H1 (cell line): ENCODE data around the gene TMEM272. TPM values are rescaled to one million over a fixed set of nuclear protein-coding genes. Genes with fewer than 3 reads are reported as not detected.

ENCODE experiments used
- CTCF ChIA-PET: fragments of 300-600 bp; sonication (Branson Sonifier 250); formaldehyde crosslinking; loops from one replicate; lab custom pipeline; 2021; ENCODE audit not compliant: partially characterized antibody; lab: Charles Lee
- POLR2A ChIA-PET: fragments of 300-600 bp; sonication (Branson Sonifier 250); formaldehyde crosslinking; loops from one replicate; lab custom pipeline; 2021; ENCODE audit warnings: inconsistent platforms; ENCODE audit not compliant: partially characterized antibody; lab: Charles Lee
- DNase-seq, 2 experiments: peaks; one replicate each; pipeline versions ENCODE4 v3.0.0 to v3.0.0-alpha.2; 2010 to 2022; ENCODE audit warnings: low spot score in 2 of 2, low read depth in 1 of 2, mixed read lengths in 1 of 2
- FAIRE-seq: peaks from 2 replicates; lab custom pipeline; 2011; peaks lifted over from hg19 to GRCh38; lab: Jason Lieb, UNC
- H2AFZ ChIP-seq: 2 replicates; pipeline ENCODE4 v1.8.1; 2012; ENCODE audit warnings: low read length, inconsistent platforms
- H2AK5ac ChIP-seq: 2 replicates; pipeline ENCODE4 v1.6.1; 2013; ENCODE audit warnings: low read depth, low read length
- H2BK120ac ChIP-seq: replicated peaks from 2 replicates; pipeline ENCODE3; 2013; ENCODE audit warnings: low read depth, low read length, inconsistent platforms
- H2BK12ac ChIP-seq: 2 replicates; pipeline ENCODE4 v1.6.1; 2013; ENCODE audit warnings: low read depth, low read length
- H2BK15ac ChIP-seq: 2 replicates; pipeline ENCODE4 v1.6.1; 2013; ENCODE audit warnings: low read length
- H2BK20ac ChIP-seq: 2 replicates; pipeline ENCODE4 v1.6.1; 2013; ENCODE audit warnings: low read length
- H2BK5ac ChIP-seq: 2 replicates; pipeline ENCODE4 v1.6.1; 2013; ENCODE audit warnings: low read depth, low read length
- H3K14ac ChIP-seq: 2 replicates; pipeline ENCODE4 v1.6.1; 2013; ENCODE audit warnings: inconsistent platforms; ENCODE audit not compliant: insufficient read length
- H3K18ac ChIP-seq: 2 replicates; pipeline ENCODE4 v1.6.1; 2013; ENCODE audit warnings: low read length; ENCODE audit errors: extremely low read depth
- H3K23ac ChIP-seq: 2 replicates; pipeline ENCODE4 v1.6.1; 2013; ENCODE audit warnings: inconsistent platforms; ENCODE audit not compliant: insufficient read length
- H3K23me2 ChIP-seq: 2 replicates; pipeline ENCODE4 v1.6.1; 2013; ENCODE audit warnings: low read depth, low read length
- H3K27ac ChIP-seq: 2 replicates; pipeline ENCODE4 v1.6.1; 2011; ENCODE audit warnings: low read depth, low read length, inconsistent platforms
- H3K27me3 ChIP-seq, 4 experiments: replicated peaks in 1 of 4; 1 replicate in 1 of 4; 2 replicates in 3 of 4; pipeline versions ENCODE4 v1.6.1 to v1.8.1; 2011 to 2013; ENCODE audit warnings: low read length in 3 of 4, mild to moderate bottlenecking in 3 of 4, inconsistent platforms in 2 of 4, mixed read lengths in 2 of 4, moderate library complexity in 1 of 4; ENCODE audit not compliant: control insufficient read depth in 3 of 4, insufficient read depth in 3 of 4; ENCODE audit errors: extremely low read depth in 1 of 4
- H3K36me3 ChIP-seq, 4 experiments: 2 replicates each; pipeline versions ENCODE4 v1.6.1 to v1.8.1; 2011 to 2013; ENCODE audit warnings: mild to moderate bottlenecking in 4 of 4, low read length in 3 of 4, moderate library complexity in 2 of 4, control low read depth in 1 of 4, inconsistent platforms in 1 of 4; ENCODE audit not compliant: insufficient read depth in 4 of 4, control insufficient read depth in 2 of 4
- H3K4ac ChIP-seq: replicated peaks from 2 replicates; pipeline ENCODE3; 2013; ENCODE audit warnings: low read length, low read depth, mixed read lengths, inconsistent platforms; ENCODE audit not compliant: insufficient read length
- H3K4me1 ChIP-seq, 4 experiments: replicated peaks in 1 of 4; 1 replicate in 1 of 4; 2 replicates in 3 of 4; pipeline versions ENCODE4 v1.6.1 to v1.8.1; 2011 to 2013; ENCODE audit warnings: low read length in 3 of 4, inconsistent platforms in 2 of 4, mixed read lengths in 1 of 4; ENCODE audit not compliant: insufficient read depth in 4 of 4, control insufficient read depth in 3 of 4
- H3K4me2 ChIP-seq, 2 experiments: 2 replicates each; pipeline versions ENCODE4 v1.6.1 to v1.8.1; 2011 to 2013; ENCODE audit warnings: low read depth in 2 of 2, low read length in 2 of 2, control low read depth in 1 of 2, inconsistent platforms in 1 of 2, mild to moderate bottlenecking in 1 of 2; ENCODE audit not compliant: insufficient read depth in 1 of 2
- H3K4me3 ChIP-seq, 4 experiments: fragments of 200-600, 300-600 bp in 1 of 4; sonication (generic), shearing (Covaris generic), sonication (Bioruptor Twin) in 1 of 4; 2 replicates each; pipeline versions ENCODE4 v1.5.1 to v1.8.1; 2011 to 2016; ENCODE audit warnings: low read length in 4 of 4, low read depth in 3 of 4, control low read depth in 2 of 4, inconsistent platforms in 2 of 4, mild to moderate bottlenecking in 2 of 4, mixed read lengths in 1 of 4, moderate library complexity in 1 of 4; ENCODE audit not compliant: insufficient read depth in 2 of 4; ENCODE audit errors: extremely low read depth in 1 of 4
- H3K56ac ChIP-seq: replicated peaks from 2 replicates; pipeline ENCODE3; 2013; ENCODE audit warnings: low read depth, mild to moderate bottlenecking, mixed read lengths, low read length, inconsistent platforms; ENCODE audit not compliant: insufficient read length
- H3K79me1 ChIP-seq: 2 replicates; pipeline ENCODE4 v1.6.1; 2013; ENCODE audit warnings: low read depth, low read length, control low read depth
- H3K79me2 ChIP-seq, 2 experiments: 2 replicates each; pipeline versions ENCODE4 v1.6.1 to v1.8.1; 2012 to 2013; ENCODE audit warnings: low read length in 2 of 2, mild to moderate bottlenecking in 2 of 2, inconsistent platforms in 1 of 2; ENCODE audit not compliant: insufficient read depth in 2 of 2, control insufficient read depth in 1 of 2
- H3K9ac ChIP-seq, 4 experiments: replicated peaks in 1 of 4; 1 replicate in 1 of 4; 2 replicates in 3 of 4; pipeline versions ENCODE4 v1.6.1 to v1.8.1; 2011 to 2013; ENCODE audit warnings: low read depth in 3 of 4, low read length in 3 of 4, control low read depth in 2 of 4, mild to moderate bottlenecking in 2 of 4, moderate library complexity in 2 of 4, inconsistent platforms in 1 of 4; ENCODE audit errors: extremely low read depth in 1 of 4
- H3K9me3 ChIP-seq, 2 experiments: 2 replicates each; pipeline versions ENCODE4 v1.6.1 to v1.8.1; 2012 to 2013; ENCODE audit warnings: mild to moderate bottlenecking in 2 of 2, moderate library complexity in 2 of 2, control low read depth in 1 of 2, inconsistent platforms in 1 of 2, low read depth in 1 of 2, low read length in 1 of 2, mixed read lengths in 1 of 2; ENCODE audit not compliant: insufficient read depth in 2 of 2
- H4K20me1 ChIP-seq, 2 experiments: replicated peaks in 1 of 2; 2 replicates each; pipeline versions ENCODE3 to v1.8.1; 2011 to 2013; ENCODE audit warnings: inconsistent platforms in 2 of 2, low read length in 2 of 2, mild to moderate bottlenecking in 1 of 2; ENCODE audit not compliant: insufficient read depth in 2 of 2, control insufficient read depth in 1 of 2
- H4K5ac ChIP-seq: 2 replicates; pipeline ENCODE4 v1.6.1; 2013; ENCODE audit warnings: low read length, low read depth, mixed read lengths, inconsistent platforms; ENCODE audit not compliant: insufficient read length
- H4K8ac ChIP-seq: 2 replicates; pipeline ENCODE4 v1.8.0; 2013; ENCODE audit warnings: mild to moderate bottlenecking, moderate library complexity, low read length, inconsistent platforms; ENCODE audit not compliant: insufficient read depth; ENCODE audit errors: extremely low read depth
- H4K91ac ChIP-seq: replicated peaks from 2 replicates; pipeline ENCODE3; 2013; ENCODE audit warnings: low read length, mixed read lengths, inconsistent platforms; ENCODE audit not compliant: insufficient read length
- EGR1 ChIP-seq: IDR thresholded peaks from 2 replicates; pipeline ENCODE4 v1.6.1; 2011; ENCODE audit warnings: low read depth, low read length, borderline replicate concordance
- KDM4A ChIP-seq: IDR thresholded peaks from one replicate; pipeline ENCODE4 v1.7.1; 2012; ENCODE audit warnings: low read depth, mild to moderate bottlenecking, moderate library complexity, low read length, inconsistent platforms; ENCODE audit not compliant: severe bottlenecking
- NANOG ChIP-seq: IDR thresholded peaks from 2 replicates; pipeline ENCODE4 v1.6.1; 2011; ENCODE audit warnings: low read length, low read depth, mild to moderate bottlenecking, inconsistent platforms; ENCODE audit not compliant: insufficient read depth, poor library complexity, severe bottlenecking
- NRF1 ChIP-seq: IDR thresholded peaks from 2 replicates; pipeline ENCODE4 v1.6.1; 2011; ENCODE audit warnings: mild to moderate bottlenecking, low read depth, low read length, improper control_type of control experiment
- RNF2 ChIP-seq: fragments of 200-900, 300-1000 bp; sonication (generic); IDR thresholded peaks from 2 replicates; pipeline ENCODE4 v1.7.1; 2016; ENCODE audit warnings: borderline replicate concordance, low read depth, mild to moderate bottlenecking, antibody characterized with exemption, low read length; ENCODE audit not compliant: poor library complexity, severe bottlenecking; ENCODE audit errors: missing control alignments
- SIRT6 ChIP-seq: IDR thresholded peaks from one replicate; pipeline ENCODE4 v1.7.1; 2012; ENCODE audit warnings: low read length, inconsistent platforms
- SP4 ChIP-seq: IDR thresholded peaks from 2 replicates; pipeline ENCODE4 v1.6.1; 2012; ENCODE audit warnings: low read length, inconsistent platforms
- SRF ChIP-seq: IDR thresholded peaks from 2 replicates; pipeline ENCODE4 v1.6.1; 2011; ENCODE audit warnings: mild to moderate bottlenecking, low read depth, low read length, moderate library complexity
- TAF7 ChIP-seq: optimal IDR thresholded peaks from 2 replicates; pipeline ENCODE3; 2011; ENCODE audit warnings: low read depth, mild to moderate bottlenecking, inconsistent platforms, low read length, moderate library complexity, borderline replicate concordance
- WGBS, 2 experiments: shearing (Covaris generic) in 1 of 2; methylation state at CpG; one replicate each; pipeline versions ENCODE4 v1.1.6 to v1.1.7; 2013 to 2015; ENCODE audit warnings: low lambda C conversion rate in 2 of 2, mixed read lengths in 2 of 2, inconsistent platforms in 1 of 2, low coverage in 1 of 2, missing lambda C conversion rate in 1 of 2; ENCODE audit not compliant: insufficient replicate concordance in 2 of 2, insufficient coverage in 1 of 2, insufficient read length in 1 of 2; ENCODE audit errors: extremely low coverage in 1 of 2, missing lambda C conversion rate in 1 of 2; 5-methylcytosine and 5-hydroxymethylcytosine counted together
- polyA plus RNA-seq, 7 experiments: library from polyadenylated mRNA; depleted of rRNA in 3 of 7; stranded (reverse) in 5 of 7; unstranded in 2 of 7; fragments of >200 nt in 5 of 7; fragments of 200-250 nt in 2 of 7; gene quantifications; 1 replicate in 5 of 7; 2 replicates in 1 of 7; 4 replicates in 1 of 7; pipeline versions ENCODE4 v1.2.1 to v1.2.3, GENCODE V29; 2011 to 2013; ENCODE audit warnings: missing spikeins in 2 of 7, mixed read lengths in 2 of 7
- total RNA-seq: library from RNA; stranded (reverse); fragmentation: NEBNext Ultra II Directional; extraction: Animal tissue kit (Norgen Biotek cat#: 25700); gene quantifications from 2 replicates; pipeline ENCODE4 v1.2.1, GENCODE V29; 2021
- TF ChIP-seq, protein P1 (sequence below): IDR thresholded peaks from 2 replicates; pipeline ENCODE4 v1.6.1; 2012; ENCODE audit warnings: inconsistent platforms

The TMEM272 gene
- total and polyA plus RNA-seq, 2 of the 8 experiments (the other 6 are each of a cell fraction or from before 2014, with no cell fraction given): 0.05 TPM; not detected in 1

DNA sequence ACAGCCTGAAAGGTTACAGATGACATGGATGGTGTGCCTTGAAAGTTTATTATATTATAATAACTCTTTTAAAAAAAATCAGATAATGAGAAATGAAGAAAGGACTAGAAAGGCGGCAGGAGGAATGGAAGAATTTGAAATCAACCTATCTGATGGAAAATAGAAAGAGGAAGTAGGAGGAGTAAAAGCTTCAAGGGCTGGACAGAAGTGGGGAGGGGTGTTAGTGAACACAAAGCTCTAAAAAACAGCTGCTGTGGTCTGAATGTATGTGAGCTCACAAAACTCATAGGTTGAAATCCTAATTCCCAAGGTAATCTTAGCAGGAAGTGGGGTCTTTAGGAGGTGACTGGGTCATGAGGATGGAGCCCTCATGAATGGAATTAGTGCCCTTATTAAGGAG lies 36.3 kb upstream of the TMEM272 start:
- Histone ChIP-seq H2BK15ac (no peak overlapping the region), H3K14ac (no peak overlapping the region), H3K79me1 (no peaks in the 10 kb centered on the region), H3K18ac (no peak overlapping the region), H3K9me3 (no peaks in the 10 kb centered on the region), H3K27ac (no peak overlapping the region), H3K79me2 (no peaks in the 10 kb centered on the region), H2AFZ (no peak overlapping the region), H2AK5ac (no peak overlapping the region), H4K20me1 (no peaks in the 10 kb centered on the region), H3K4me3 (no peak overlapping the region), H3K23ac (no peak overlapping the region), H4K5ac (no peak overlapping the region), H3K36me3 (no peaks in the 10 kb centered on the region), H3K56ac (no peak overlapping the region), H2BK12ac (no peak overlapping the region), H3K4me1 (no peaks in the 10 kb centered on the region), H3K27me3 (no peaks in the 10 kb centered on the region), H4K8ac (no peak overlapping the region), H3K23me2 (no peaks in the 10 kb centered on the region), H3K4ac (no peak overlapping the region), H2BK5ac (no peak overlapping the region), H3K4me2 (no peak overlapping the region), H3K9ac (no peak overlapping the region), H2BK120ac (no peak overlapping the region), H4K91ac (no peak overlapping the region), H2BK20ac (no peak overlapping the region)
- no peak for FAIRE-seq
- CTCF ChIA-PET: interaction anchor here (0.7 to 7.3 kb wide), 3 partner anchors 9 to 65 kb away, joined by 3 to 57 read pairs (median 4); no protein-coding TSS in a partner anchor
- WGBS, 2 experiments: 96% methylated on average over 1 of the region's 1 CpG; no CpG with 5 or more reads in 1 of the 2 experiments
- DNase-seq: no peak
- TF ChIP-seq, protein P1, sequence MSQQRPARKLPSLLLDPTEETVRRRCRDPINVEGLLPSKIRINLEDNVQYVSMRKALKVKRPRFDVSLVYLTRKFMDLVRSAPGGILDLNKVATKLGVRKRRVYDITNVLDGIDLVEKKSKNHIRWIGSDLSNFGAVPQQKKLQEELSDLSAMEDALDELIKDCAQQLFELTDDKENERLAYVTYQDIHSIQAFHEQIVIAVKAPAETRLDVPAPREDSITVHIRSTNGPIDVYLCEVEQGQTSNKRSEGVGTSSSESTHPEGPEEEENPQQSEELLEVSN: no peak
- TF ChIP-seq NANOG (no peak), SIRT6 (no peak), TAF7 (no peak), SRF (no peak), KDM4A (no peak), NRF1 (no peak), EGR1 (no peak), RNF2 (no peak), SP4 (no peak)
- POLR2A ChIA-PET: no interaction called here
